SU-DHL-6 (cell line): ENCODE results near the gene ARHGDIA.

ENCODE experiments used
- CTCF ChIP-seq: fragments of 200-600 bp; sonication (generic); IDR thresholded peaks from one replicate; pipeline ENCODE4 v1.5.1; 2017; ENCODE audit warnings: antibody characterized with exemption, mild to moderate bottlenecking, low read length, moderate library complexity; ENCODE audit not compliant: insufficient read depth, poor library complexity, severe bottlenecking
- EZH2phosphoT487 ChIP-seq: fragments of 200-600 bp; sonication (generic), shearing (Covaris generic); conservative IDR thresholded peaks from 2 replicates; pipeline ENCODE4 v1.6.1; 2018; ENCODE audit warnings: mild to moderate bottlenecking, antibody characterized with exemption, low read length, moderate library complexity, mixed read lengths

GRCh38 chr17:81832608-81833159 lies 38.5 kb downstream of the ARHGDIA start:
- TF ChIP-seq CTCF: no peak
- no peak for TF ChIP-seq EZH2phosphoT487
